GOT3 (cell line): ENCODE data around the gene ATAD3B.
A peak's percentile ranks its signal among the peaks of the same experiment; 100 is the strongest.
"Not testable (repeated sequence)": the region's sequence is repeated elsewhere in the genome, so short reads cannot be mapped to it uniquely, and the experiment has no call there.

Experiments used
- DNase-seq: peaks from one replicate; lab custom pipeline; 2025; ENCODE audit warnings: mixed read lengths; lab: John Stamatoyannopoulos, UW

ATAD3B gene

DNA sequence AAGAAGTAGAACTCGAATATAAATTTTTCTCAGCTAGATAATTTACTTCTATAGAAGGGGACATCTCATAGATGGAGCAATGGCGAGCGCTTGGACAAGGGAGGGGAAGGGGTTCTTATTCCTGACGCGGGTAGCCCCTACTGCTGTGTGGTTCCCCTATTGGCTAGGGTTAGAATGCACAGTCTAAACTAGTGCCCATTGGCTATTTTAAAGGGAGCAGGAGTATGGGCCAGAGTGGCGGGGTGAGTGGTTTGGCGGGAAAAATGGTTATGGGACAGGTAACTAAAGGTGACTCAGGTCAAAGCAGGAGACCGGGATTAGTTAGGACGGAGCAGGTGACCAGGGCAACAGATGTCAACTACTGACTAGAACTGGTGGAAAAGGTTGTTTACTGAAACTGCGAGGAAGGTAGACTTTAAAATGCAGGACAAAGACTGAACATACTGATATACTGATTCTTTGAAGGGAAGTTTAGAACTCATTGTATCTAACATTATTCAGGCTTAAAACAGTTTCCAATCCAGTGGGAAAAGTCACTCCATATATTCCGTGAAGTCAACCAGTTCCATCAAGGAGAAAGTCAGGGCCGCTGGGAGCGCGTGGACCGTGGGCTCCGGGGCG, 39.5 kb downstream of the ATAD3B start:
- no peak for DNase-seq

DNA sequence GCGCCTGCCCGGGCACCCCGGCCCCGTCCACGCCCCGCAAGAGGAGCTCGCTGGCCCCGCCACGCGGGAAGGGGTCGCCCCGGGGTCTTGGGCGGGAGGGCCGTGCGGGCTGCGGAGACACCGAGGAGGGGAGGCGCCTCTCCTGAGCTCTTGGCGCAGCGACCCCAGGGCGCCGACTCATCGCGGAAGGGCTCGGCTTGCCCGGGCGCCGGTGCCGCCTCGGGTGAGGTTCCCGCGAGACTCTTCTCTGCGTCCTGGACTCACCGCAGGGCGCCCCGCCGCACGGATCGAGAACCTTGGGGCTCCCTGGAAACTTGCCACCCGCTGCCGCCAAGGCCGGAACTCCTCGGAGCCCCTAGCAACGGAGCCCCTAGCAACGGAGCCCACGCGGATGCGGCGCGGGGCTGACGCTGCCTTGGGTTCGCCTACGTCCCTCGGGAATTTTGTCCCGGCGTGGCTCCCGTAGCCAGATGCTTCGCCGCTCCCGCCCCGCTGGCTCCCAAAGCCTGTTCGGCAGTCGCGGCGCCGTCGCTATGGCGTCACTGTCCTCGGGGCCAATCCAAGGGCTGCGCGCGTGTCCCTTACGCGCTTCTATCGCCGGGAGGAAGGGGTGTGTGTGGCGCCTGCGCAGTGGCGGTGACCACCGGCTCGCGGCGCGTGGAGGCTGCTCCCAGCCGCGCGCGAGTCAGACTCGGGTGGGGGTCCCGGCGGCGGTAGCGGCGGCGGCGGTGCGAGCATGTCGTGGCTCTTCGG, 40.1 kb downstream of the ATAD3B start, which contains the start of gene ATAD3A:
Gene ATAD3A, plus strand, starts transcription at position 630 of the 753 bp plus-strand sequence. Its CDS starts 107 bp downstream, at position 737.
- peak; percentile 90 for DNase-seq

DNA sequence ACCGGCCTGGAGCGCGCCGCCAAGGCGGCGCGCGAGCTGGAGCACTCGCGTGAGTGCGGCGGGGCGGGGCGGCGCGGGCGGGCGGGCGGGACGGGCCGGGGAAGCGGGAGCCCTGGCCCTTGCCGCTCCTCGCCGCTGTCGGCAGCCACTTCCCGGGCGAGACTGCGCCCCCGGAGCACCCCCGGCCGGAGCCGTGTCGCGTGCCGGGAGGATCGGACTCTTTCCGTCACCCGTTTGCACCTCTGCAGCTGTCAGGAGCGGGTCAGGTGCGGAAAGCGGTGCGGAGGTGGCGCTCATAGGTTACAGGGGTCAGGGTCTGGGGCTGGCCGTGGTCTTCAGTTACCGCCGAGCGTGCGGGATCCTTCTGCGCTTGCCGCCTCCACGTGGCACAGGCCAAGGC, 40.9 kb downstream of the ATAD3B start:
- DNase-seq = not testable (repeated sequence)

DNA sequence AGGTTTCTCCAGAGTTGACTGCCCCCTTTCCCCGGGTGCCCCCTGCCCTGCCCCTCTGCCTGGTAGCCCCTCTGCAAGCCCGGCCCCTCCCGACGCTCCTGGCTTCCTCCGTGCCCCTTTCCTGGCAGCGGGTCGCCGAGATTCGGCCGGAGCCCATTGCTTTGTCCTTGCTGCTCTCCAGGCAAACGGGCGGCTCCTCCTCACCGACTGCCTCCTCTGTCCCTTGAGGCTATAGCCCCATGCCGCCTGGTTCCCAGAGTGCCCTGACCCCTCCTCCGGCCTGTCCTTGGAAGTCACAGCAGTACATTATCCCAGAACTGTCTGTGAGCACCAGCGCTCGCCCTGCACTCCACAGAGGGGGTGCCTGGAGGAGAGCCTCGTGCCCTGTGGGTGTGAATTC, 42.1 kb downstream of the ATAD3B start:
- not testable (repeated sequence) for DNase-seq

DNA sequence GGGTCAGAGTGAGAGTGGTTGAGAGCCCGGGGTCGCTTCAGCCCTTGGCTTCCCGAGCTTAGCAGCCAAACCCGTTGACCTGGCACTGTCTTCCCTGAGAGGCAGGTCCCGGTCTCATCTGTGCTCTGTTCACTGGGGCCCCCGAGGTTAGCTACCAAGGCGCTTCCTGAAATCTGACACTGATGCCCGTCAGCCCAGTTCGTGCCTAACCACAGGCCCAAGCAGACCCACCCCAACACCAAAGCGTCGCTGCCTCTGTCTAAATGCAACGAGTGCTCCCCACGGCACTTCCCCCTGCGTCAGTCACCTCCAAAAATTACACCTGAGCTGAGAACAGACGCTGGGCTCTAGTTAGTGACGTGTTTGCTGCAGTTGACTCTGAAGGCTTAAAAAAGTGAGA, 42.8 kb downstream of the ATAD3B start:
- DNase-seq = not testable (repeated sequence)

DNA sequence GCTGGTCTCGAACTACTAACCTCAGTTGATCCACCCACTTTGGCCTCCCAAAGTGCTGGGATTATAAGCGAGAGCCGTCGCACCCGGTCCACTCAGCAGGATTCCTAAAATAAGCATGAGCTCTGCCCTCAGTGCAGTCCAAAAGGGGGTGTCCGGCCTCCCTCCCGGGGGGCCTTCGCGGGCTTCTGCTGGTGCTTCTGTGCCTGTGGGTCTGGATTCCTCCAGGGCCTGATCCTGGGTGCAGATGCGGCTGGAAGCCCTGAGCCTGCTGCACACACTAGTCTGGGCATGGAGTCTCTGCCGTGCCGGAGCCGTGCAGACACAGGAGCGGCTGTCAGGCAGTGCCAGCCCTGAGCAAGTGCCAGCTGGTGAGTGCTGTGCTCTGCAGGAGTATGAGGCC, 45.4 kb downstream of the ATAD3B start:
- DNase-seq = not testable (repeated sequence)

DNA sequence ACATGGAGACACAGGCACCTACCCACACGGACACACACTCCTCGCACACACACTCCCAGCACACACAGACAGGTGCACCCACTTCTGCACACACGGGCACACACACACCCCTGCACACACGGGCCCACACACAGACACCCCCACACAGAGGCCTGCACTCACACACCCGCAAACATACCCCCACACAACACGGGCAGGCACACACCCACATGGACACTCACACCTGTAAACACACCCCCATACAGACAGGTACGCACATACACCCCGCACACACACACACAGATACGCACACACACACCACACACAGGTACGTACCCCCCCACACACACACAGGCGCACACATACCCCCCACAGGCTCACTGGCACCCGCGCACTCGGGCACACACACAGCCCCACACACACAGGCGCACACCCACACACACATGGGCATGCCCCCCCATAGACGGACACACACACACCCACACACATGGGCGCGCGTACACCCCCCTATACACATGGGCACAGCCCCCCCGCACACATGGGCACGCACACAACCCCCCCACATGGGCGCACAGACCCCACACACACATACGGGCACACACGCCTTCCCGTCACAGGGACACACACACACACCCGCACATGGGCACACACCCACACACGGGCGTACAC, 46.5 kb downstream of the ATAD3B start:
- DNase-seq = no peak

DNA sequence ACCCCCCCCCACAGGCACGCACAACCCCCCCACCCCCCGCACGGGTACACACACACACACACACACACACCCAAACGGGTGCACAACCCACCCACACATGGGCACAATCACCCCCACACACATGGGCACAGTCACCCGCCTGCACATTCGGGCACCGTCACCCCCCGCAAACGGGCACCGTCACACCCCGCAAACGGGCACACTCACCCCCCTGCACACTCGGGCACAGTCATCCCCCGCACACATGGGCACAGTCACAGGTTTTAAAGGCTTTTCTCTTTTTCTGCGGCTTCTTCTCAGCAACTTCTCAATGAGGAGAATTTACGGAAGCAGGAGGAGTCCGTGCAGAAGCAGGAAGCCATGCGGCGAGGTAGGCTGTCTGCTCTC, 47.0 kb downstream of the ATAD3B start:
- not testable (repeated sequence) for DNase-seq

DNA sequence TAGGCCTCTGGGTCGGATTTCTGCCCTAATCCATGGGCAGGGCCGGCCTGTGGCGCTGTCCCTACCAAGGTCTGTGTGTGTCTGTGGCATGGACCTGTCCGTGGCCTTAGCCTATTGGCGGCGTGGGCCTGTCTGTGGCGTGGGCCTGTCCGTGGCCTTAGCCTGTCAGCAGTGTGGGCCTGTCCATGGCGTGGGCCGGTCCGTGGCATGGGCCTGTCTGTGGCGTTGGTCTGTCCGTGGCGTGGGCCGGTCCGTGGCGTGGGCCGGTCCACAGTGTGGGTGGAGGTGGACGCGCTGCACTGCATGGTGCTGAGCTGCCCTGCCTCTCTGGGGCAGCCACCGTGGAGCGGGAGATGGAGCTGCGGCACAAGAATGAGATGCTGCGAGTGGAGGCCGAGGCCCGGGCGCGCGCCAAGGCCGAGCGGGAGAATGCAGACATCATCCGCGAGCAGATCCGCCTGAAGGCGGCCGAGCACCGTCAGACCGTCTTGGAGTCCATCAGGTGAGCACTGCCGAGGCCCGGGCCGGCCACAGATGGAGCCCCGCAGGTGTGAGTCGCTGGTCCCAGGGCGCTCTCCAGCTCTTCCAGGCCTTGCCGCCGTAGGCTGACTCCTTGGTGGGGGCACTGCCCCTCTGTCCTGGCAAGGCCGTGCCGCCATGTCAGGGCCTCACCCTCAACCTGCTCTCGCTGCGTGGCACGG, 48.4 kb downstream of the ATAD3B start:
- not testable (repeated sequence) for DNase-seq

DNA sequence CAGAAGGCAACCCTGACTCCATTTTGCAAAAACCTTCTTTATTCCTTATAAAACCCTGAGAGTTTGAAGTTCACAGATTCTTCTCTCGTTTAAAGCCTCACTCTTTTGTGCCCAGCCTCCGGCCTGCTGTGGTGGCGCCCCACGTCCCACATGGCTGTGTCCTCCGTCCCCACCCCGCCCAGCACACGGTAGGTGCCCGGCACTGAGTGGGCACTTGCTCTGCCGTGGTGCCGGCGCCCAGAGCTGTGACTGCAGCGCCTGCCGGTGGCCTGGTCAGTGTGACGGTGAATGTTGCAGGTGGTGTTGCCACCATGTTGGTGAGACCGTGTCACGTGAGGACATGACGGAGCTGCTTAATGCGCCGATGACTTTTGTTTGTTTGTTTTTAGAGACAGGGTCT, 49.8 kb downstream of the ATAD3B start:
- no peak for DNase-seq

DNA sequence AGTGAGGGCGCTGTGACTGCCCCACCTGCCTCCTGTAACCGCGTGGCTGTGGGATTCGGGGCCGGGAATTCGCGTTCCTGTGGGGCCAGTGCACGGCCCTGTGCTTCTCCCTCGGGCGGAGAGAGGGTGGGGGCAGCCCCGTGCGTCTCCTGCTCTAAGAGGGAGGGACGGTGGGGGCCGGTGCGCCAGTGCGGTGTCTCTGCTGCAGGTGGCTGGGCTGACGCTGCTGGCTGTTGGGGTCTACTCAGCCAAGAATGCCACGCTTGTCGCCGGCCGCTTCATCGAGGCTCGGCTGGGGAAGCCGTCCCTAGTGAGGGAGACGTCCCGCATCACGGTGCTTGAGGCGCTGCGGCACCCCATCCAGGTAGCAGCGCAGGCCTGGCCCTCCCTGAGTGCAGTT, 51.0 kb downstream of the ATAD3B start:
- DNase-seq = not testable (repeated sequence)

DNA sequence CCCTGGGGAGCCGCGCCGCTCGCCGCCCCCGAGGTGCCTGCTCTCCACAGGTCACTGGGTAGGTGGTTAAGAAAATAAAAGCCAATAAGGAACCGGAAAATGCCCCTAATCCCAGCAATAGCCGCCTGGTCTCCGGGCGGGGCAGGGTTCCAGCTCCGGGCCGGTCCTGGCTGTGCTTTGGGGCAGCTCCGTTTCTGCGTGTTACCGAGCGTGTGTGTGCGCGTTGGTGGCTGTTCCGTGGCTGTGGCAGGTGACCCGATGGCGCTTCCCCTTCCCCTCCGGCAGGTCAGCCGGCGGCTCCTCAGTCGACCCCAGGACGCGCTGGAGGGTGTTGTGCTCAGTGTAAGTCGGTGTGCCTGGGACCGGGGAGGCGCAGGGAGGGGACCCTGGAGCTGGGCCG, 51.7 kb downstream of the ATAD3B start:
- DNase-seq = not testable (repeated sequence)

DNA sequence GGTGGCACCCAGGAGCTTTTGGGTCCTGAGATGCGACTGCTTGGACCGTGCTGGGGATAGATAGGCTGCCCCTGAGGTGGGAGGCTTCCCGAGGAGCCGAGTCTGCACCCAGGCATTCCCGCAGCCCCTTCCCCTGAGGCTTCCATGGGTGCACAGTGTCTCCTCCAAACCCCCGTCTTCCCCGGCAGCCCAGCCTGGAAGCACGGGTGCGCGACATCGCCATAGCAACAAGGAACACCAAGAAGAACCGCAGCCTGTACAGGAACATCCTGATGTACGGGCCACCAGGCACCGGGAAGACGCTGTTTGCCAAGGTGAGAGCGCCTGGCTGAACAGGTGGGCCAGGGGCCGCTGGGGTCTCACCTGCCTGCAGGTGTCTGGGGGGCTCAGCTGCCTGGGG, 52.1 kb downstream of the ATAD3B start:
- not testable (repeated sequence) for DNase-seq

DNA sequence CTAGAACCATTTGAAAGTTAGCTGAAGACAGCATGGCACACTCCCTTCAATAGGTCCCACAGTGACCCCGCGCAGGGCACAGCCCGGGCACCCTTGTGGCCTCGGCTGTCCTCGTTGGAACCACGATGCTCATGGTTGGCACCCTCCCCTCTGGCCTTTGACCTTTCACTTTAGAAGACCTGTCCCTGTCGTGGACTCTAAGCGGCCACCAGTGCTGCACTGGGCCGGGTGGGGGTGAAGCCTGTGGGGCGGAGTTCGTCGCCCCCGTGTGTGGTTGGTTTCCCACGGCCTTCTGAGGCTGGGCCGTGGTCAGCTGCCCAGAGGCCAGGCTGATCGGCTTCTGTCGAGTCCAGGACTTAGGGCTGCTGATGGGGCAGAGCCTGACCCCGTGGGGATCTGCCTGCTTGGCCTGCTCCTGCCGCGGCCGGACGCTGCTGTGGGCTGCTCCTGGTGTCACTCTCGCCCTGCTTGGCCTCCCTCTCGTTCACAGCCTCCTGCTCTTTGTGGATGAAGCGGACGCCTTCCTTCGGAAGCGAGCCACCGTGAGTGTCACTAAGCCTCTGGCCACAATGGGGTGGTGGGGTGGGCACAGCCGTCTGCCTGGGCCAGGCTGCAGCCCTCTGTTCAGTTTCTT, 53.3 kb downstream of the ATAD3B start:
- DNase-seq = not testable (repeated sequence)

DNA sequence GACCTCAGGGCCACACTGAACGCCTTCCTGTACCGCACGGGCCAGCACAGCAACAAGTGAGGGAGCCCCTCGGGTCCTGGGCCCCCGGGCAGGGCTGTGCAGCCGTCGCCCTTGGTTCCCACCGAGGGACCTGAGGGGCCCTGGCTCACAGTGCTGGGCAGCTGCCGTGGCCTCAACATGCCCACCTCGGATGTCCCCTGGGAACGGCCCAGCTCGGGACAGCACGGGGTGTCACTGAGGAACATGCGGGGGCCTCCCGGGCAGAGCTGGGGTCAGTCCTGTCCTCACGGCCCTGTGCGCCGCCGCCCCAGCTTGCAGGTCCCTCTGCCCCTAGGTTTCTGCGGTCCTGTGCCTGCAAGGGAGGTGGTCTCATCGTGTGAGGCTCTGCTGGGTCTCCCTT, 54.9 kb downstream of the ATAD3B start:
- not testable (repeated sequence) for DNase-seq

DNA sequence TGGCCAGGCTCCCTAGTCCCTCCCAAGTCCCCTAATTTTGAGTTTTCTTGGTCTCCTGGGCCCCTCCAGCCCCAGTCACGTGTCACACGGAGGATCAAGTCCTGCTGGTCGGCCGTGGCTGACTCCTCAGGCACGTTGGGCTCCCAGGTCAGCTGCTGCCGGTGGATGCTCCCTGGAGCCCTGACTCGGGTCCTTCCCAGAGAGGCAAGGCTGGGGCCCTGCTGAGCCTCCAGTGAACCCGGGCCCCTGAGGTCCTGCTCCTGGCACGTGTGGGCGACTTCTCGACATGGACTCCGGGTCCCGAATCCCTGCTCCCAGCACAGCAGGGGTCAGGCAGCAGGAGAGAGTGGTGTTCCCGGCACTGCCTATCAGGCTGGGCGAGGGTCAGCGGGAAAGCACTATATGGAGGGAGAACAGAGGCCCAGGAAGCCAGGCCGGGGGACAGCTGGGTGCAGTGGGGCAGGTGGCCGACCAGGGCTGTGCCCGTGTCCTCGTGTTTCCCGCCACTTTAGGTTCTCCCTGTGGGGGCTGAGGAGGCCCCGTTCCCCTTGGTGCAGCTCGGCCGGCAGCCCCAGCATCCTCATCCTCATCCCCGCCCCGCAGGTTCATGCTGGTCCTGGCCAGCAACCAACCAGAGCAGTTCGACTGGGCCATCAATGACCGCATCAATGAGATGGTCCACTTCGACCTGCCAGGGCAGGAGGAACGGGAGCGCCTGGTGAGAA, 55.7 kb downstream of the ATAD3B start:
- DNase-seq = no peak

DNA sequence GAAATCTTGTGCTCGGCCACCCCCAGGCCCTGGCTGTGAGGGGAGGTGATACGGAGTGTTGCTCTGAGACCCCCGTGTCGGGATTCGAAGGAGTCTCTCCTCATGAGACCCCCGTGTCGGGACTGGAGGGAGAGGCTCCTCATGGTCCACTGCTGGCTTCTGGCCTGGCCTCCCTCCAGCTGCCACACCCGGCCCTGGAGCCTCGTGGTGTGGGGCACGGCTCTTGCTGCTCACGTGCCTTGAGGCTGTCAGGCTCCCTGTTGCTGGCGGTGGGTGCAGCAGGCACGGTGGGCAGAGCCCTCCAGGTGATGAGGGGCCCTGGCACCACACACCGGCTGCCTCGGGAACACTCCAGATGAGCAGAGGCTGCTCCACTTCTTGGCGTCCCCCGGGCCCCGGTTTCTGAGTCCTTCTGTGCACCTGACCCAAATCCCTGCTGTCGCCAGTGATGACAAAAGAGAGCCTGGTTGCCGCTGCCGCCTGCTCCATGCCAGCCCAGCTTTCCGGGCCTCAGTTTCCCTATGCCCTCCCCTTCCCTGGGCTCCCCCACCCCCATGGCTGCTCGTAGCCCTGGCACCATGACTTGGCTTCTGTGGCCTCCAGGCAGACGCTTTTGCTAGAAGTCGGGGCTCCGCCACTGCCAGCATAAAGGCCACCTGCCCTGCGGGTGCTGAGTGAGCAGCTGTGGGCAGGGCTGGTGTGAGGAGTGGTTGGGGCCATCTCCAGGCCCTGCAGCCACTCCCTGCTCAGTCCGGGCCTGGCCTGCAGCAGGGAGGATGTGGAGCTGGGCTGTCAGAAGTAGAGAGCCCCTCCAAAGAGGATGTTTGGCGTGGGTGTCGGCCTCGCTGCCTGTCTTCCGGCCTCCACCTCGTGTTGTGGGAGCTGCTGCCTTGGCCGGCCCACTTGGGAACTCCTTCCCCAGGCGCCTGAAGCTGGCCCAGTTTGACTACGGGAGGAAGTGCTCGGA, 57.0 kb downstream of the ATAD3B start:
- DNase-seq = no peak

DNA sequence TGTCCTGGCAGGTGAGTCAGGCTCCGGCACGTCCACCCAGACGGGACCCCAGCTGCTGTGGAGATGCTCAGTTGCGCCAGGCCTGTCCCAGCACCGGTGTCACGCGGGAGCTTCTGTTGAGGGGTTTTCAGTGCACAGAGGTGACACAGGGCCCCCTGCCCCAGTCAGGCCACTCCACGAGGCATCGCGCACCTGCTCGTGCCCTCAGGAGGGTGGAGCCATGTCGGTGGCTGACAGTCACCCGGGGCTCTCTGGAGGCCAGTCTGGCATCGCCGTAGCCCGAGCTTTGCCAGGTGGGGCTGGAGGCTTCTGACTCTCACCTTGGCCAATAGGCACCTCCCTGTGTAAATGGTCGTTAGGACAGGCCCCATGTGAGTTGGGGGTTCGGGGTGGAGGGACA, 57.8 kb downstream of the ATAD3B start:
- no peak for DNase-seq

DNA sequence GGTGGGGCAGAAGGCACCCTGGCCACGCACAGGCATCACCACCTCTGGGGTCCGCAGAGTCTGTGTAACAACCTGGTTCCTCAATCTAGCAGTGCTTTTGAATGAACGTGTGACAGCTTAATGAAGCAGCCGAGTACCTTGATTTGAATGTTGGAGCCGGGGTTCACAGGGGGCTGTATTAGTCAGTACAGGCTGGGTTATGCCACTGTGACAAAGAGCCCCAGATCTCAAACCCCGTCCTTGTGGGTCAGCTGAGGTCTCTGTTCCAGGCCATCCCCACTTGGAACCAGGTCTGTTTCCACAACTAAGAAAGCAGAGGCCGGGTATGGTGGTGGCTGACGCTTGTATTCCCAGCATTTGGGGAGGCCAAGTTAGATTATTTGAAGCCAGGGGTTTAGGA, 58.4 kb downstream of the ATAD3B start:
- no peak for DNase-seq

DNA sequence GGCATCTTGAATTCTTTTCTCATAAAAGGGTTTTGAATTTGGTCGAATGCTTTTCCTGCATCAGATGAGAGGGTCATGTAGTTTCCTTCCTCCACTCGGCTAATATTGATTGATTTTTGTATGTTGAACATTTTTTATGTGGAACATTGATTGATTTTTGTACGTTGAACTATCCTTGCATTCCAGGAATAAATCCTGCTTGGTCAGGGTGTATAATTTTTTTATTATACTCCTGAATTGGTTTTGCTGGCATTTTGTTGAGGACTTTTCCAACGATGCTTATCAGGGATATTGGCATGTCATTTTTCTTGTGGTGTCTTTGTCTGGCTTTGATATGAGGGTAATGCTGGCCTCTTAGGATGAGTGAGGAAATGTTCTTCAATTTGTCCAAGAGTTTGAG, 60.4 kb downstream of the ATAD3B start:
- DNase-seq = no peak
